Smooth muscle cell (in vitro differentiated cells): Measurements from ENCODE around the gene RUFY1. TPM values are rescaled to one million over a fixed set of nuclear protein-coding genes. Genes with fewer than 3 reads are reported as not detected.

Experiments
- polyA plus RNA-seq: library from polyadenylated mRNA; unstranded; fragments of >200 nt; fragmentation: Nextera tagmentation; extraction: Ambion mirVana; gene quantifications from 2 replicates; pipeline ENCODE4 v1.2.1, GENCODE V29; 2016
- small RNA-seq: library from RNA; depleted of rRNA; stranded (forward); fragments of <200 nt; gene quantifications from one replicate; pipeline ENCODE3, GENCODE V24; 2014
- total RNA-seq: library from RNA; depleted of rRNA; stranded (reverse); fragments of >200 nt; gene quantifications from 2 replicates; pipeline ENCODE4 v1.2.3, GENCODE V29; 2014

The RUFY1 gene
- total and polyA plus RNA-seq, 2 experiments from 2014 or later = 23.8 to 26.4 TPM

Small RNA genes within 50 kb of the gene (small RNA-seq; reads per million reads assigned to genes)
- gene AC136628.3 = not detected
- not detected for gene RF00017

Other genes starting within 250 kb of the RUFY1 start
- 22.8 and 32.0 TPM in 2 replicates for gene ADAMTS2, start 205.1 kb upstream of the RUFY1 start, total RNA-seq
- gene ADAMTS2, start 205.1 kb upstream of the RUFY1 start, polyA plus RNA-seq = 25.3 and 37.5 TPM in 2 replicates
- 384 and 421 TPM in 2 replicates for gene HNRNPH1, start 73.1 kb downstream of the RUFY1 start, total RNA-seq
- 60.9 and 95.9 TPM in 2 replicates for gene HNRNPH1, start 73.1 kb downstream of the RUFY1 start, polyA plus RNA-seq
- not detected in 2 replicates for gene CBY3, start 130.5 kb downstream of the RUFY1 start, total RNA-seq
- 0.54 TPM in 1 of 2 replicates, not detected in the other for gene CBY3, start 130.5 kb downstream of the RUFY1 start, polyA plus RNA-seq
- 513 and 566 TPM in 2 replicates for gene CANX, start 148.4 kb downstream of the RUFY1 start, total RNA-seq
- 242 and 274 TPM in 2 replicates for gene CANX, start 148.4 kb downstream of the RUFY1 start, polyA plus RNA-seq
- 11.5 and 14.4 TPM in 2 replicates for gene MAML1, start 182.3 kb downstream of the RUFY1 start, total RNA-seq
- gene MAML1, start 182.3 kb downstream of the RUFY1 start, polyA plus RNA-seq = 9.9 and 12.1 TPM in 2 replicates
- gene LTC4S, start 243.4 kb downstream of the RUFY1 start, total RNA-seq = not detected in 2 replicates
- 0.83 TPM in 1 of 2 replicates, not detected in the other for gene LTC4S, start 243.4 kb downstream of the RUFY1 start, polyA plus RNA-seq